Measurements from ENCODE around the gene CDK5. TPM values are rescaled to one million over a fixed set of nuclear protein-coding genes. Genes with fewer than 3 reads are reported as not detected.

Gene CDK5
- total RNA-seq, 1 donor from 2014 or later, result 17.5 TPM

DNA sequence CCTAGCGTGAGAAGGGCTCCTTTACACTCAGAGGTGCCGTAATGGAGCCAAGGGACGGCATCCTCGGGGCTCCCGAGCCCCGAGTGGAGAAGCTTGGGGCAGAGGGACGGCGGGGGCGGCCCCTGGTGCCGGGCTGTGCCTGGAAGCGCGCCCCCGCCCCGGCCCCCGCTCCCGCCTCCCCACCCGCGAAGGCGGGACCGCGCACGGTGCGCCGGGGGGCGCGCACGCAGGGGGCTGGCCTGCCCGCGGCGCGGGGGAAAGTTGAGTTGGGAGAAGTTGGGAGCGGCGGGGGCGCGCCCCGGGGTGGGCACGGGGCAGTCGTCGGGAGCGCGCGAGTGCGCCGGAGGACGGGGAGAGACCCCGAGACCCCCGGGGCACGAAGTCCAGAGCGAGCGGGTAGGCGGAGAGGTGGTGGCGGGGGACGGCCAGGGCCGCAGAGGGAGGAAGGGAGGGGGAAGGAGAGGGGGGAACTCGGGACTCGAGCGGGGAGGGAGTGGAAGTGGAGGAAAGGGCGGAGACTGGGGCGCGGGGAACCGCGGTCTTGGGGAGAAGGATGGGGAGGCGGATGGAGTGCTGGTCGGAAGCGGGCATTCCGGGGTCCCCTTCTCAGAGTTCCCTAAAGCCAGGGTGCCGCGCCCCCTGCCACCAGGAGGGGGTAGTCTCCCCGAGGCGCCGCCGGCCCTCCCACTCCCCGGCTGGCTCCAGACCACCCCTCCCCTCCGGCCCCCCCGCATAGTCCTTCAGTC lies 1.8 kb upstream of the CDK5 start, which contains the start of gene SLC4A2:
Gene SLC4A2, plus strand, starts transcription at position 223 of the 746 bp plus-strand sequence. CDS start 2,399 bp downstream, outside the sequence.
- H3K27me3 Mint-ChIP-seq (ENCODE audit: low read depth), result no peaks in the 10 kb centered on the region
- peaks cover 54% of the 10 kb centered on the region for H3K4me1 Mint-ChIP-seq
- H3K36me3 Mint-ChIP-seq, result peaks cover 3% of the 10 kb centered on the region
- TF ChIP-seq, protein P1, sequence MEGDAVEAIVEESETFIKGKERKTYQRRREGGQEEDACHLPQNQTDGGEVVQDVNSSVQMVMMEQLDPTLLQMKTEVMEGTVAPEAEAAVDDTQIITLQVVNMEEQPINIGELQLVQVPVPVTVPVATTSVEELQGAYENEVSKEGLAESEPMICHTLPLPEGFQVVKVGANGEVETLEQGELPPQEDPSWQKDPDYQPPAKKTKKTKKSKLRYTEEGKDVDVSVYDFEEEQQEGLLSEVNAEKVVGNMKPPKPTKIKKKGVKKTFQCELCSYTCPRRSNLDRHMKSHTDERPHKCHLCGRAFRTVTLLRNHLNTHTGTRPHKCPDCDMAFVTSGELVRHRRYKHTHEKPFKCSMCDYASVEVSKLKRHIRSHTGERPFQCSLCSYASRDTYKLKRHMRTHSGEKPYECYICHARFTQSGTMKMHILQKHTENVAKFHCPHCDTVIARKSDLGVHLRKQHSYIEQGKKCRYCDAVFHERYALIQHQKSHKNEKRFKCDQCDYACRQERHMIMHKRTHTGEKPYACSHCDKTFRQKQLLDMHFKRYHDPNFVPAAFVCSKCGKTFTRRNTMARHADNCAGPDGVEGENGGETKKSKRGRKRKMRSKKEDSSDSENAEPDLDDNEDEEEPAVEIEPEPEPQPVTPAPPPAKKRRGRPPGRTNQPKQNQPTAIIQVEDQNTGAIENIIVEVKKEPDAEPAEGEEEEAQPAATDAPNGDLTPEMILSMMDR (IDR thresholded peaks at IDR 0.05; ENCODE audit: unreplicated experiment), result peak; percentile 68
- H3K9me3 Mint-ChIP-seq, result no peaks in the 10 kb centered on the region
- H3K27ac Mint-ChIP-seq, result peak within 1 kb of the TSS; percentile 98
- peak; percentile 52 to 80 for DNase-seq (ENCODE audit: low spot score in 2 of 2, unreplicated experiment in 2 of 2)
- peak within 1 kb of the TSS; percentile 84 for H3K4me3 Mint-ChIP-seq

DNA sequence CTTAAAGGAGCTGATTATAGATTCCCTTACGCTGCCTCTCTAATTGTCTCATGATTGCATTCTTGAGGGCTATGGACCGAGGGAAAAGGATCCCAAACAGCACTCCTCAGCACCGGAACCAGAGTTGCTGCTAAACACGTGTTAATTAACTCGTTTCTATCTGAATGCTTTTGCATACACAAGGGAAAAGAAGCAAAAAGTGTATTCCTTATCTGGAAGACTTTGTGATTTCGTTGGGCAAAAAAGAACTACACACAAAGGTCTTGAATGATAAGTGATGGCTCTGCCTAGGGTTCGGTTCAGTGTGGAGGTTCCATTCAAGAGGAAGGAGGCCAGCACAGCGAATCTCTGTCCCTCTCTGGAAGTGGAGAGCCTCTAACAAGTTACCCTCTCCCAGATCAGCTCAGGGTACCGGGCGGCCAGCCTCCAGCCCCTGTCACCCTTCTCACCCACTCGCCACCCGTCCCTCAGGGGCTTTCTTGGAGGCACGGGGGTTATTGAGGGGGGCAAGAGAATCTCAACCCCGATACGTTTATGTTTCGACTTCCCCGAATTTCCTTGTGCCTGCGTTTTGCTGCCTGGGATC lies 1.2 kb upstream of the CDK5 start:
- no peak for DNase-seq (ENCODE audit: low spot score in 2 of 2, unreplicated experiment in 2 of 2)
- Mint-ChIP-seq H3K27ac (peak overlapping the region; percentile 98), H3K36me3 (peaks cover 4% of the 10 kb centered on the region), H3K27me3 (ENCODE audit: low read depth) (no peaks in the 10 kb centered on the region), H3K4me3 (peak overlapping the region; percentile 79), H3K9me3 (no peaks in the 10 kb centered on the region), H3K4me1 (peaks cover 54% of the 10 kb centered on the region)
- TF ChIP-seq, protein P1 (IDR thresholded peaks at IDR 0.05; ENCODE audit: unreplicated experiment), result no peak

DNA sequence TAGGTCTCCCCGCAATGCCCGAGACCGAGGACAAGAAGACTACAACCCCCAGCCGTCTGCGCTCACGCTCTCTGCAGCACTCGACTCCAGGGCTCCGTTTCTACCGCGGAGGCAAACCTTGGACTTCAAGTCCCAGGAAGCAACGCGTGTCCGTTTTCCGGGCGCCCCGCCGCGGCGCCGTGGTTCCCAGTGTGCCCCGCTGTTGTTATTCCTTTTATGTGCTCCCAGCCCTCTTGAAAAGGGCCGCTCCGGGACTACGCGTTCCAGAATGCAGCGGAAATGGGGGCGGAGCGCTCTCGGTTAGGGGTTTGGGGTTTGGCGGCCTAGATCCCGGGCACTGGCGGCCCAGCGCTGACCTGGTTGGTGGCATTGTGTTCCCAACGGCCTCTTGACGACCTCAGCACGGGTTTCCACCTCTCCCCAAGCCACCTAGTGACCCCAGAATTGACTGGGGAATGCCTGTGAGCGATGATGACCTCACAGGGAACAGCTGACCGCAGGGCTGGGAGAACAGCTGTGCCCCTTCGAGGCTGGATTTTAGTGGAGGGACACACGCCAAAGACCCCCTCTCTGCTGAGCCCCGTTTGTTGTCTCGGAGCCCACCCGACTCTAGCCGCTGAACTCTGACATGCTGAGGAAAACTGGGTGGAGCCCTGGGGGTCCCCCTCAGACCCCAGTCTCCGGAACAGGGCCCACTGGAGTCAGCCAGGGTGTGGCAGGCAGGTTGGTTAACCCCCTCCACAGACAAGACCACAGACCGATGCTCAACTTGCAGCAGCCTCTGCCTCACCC lies 488 bp upstream of the CDK5 start:
- Mint-ChIP-seq H3K36me3 (peaks cover 4% of the 10 kb centered on the region), H3K4me3 (peak overlapping the region; percentile 79), H3K4me1 (peaks cover 51% of the 10 kb centered on the region), H3K27ac (peak overlapping the region; percentile 98), H3K27me3 (ENCODE audit: low read depth) (no peaks in the 10 kb centered on the region), H3K9me3 (no peaks in the 10 kb centered on the region)
- TF ChIP-seq, protein P1 (IDR thresholded peaks at IDR 0.05; ENCODE audit: unreplicated experiment), result no peak
- DNase-seq (ENCODE audit: low spot score in 2 of 2, unreplicated experiment in 2 of 2), result peak; percentile 90 to 95

DNA sequence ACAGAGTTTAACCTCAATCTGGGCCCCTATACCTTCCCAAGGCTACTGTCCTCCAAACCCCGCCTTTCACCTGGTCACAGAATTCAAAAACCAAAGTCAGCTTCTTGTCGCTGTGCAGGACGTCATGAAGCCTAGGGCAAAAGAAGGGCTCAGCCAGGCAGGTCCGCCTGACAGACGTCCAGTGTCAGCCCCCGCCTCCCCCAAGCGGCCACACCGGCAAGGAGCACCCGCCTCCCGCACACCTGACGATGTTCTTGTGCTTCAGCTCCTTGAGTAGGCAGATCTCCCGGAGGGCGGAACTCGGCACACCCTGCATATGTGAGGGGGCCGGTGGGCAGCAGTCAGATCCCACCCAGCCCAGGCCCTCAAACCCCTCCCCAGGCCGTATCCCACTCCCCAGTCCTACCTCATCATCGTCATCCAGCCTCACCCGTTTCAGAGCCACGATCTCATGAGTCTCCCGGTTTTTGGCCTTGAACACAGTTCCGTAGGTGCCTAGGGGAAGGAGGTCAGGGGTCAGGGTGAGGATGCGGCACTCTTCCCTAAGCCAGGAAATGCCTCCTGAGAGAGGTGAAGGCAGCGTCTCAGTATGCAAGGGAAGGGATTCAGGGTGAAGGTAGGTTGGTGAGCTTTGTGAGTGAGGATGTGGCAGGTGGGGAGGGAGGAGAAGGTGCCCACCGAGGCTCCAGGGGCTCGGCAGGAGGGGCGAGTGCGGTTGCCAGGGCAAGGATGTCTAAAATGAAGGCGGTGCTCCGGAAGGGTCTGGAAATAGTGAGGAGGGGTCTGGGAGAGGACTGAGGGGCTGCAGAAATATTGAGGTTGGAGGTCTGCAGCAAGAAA lies 811 bp downstream of the CDK5 start:
- DNase-seq (ENCODE audit: low spot score in 2 of 2, unreplicated experiment in 2 of 2), result no peak
- H3K4me1 Mint-ChIP-seq, result peaks cover 42% of the 10 kb centered on the region
- TF ChIP-seq, protein P1 (IDR thresholded peaks at IDR 0.05; ENCODE audit: unreplicated experiment), result no peak
- peaks cover 4% of the 10 kb centered on the region for H3K27me3 Mint-ChIP-seq (ENCODE audit: low read depth)
- H3K27ac Mint-ChIP-seq, result peak overlapping the region; percentile 98
- no peaks in the 10 kb centered on the region for H3K9me3 Mint-ChIP-seq
- peak overlapping the region; percentile 79 for H3K4me3 Mint-ChIP-seq
- peaks cover 9% of the 10 kb centered on the region for H3K36me3 Mint-ChIP-seq

DNA sequence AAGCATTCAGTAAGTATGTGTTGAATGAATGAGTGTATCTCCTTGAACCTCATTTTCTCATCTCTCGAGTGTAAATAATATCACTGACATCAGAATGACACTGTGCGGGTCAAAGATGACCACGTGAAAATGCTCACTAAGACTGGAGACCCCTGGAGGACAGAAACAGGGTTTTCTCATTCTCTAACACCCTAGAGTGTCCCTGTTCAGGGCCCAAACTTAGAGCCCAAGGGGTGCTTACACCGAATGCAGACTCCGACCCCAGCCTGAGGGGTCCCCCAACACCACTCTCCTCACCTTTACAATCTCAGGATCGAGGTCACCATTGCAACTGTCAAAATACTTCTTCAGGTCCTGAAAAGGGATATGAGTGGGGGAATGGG lies 1.4 kb downstream of the CDK5 start:
- H3K9me3 Mint-ChIP-seq, result no peaks in the 10 kb centered on the region
- peaks cover 36% of the 10 kb centered on the region for H3K4me1 Mint-ChIP-seq
- peaks cover 9% of the 10 kb centered on the region for H3K36me3 Mint-ChIP-seq
- TF ChIP-seq, protein P1 (IDR thresholded peaks at IDR 0.05; ENCODE audit: unreplicated experiment), result no peak
- peak overlapping the region; percentile 79 for H3K4me3 Mint-ChIP-seq
- H3K27me3 Mint-ChIP-seq (ENCODE audit: low read depth), result peaks cover 9% of the 10 kb centered on the region
- DNase-seq (ENCODE audit: low spot score in 2 of 2, unreplicated experiment in 2 of 2), result no peak
- H3K27ac Mint-ChIP-seq, result no peak overlapping the region

All from mesothelial cell of epicardium (in vitro differentiated cells).